Measurements from ENCODE around the gene SLCO4A1. TPM values are rescaled to one million over a fixed set of nuclear protein-coding genes. Genes with fewer than 3 reads are reported as not detected.

SLCO4A1 gene
- total and polyA plus RNA-seq, 2 of the 4 experiments (the other 2 are of a cell fraction), result 0.72 to 1.1 TPM

GRCh38 chr20:62631336-62632308 is 10.7 kb upstream of the SLCO4A1 start (continued):
- TF ChIP-seq FOS (IDR thresholded peaks at IDR 0.05; ENCODE audit: low read depth, low read length), result no peak

- Histone ChIP-seq H3K4ac (ENCODE audit: low read depth, low read length) (no peak overlapping the region), H3K27ac (ENCODE audit: insufficient read depth, low read length) (no peak overlapping the region), H3K27me3 (ENCODE audit: control insufficient read depth, insufficient read depth, low read length) (peaks cover 60% of the 10 kb centered on the region), H2BK20ac (ENCODE audit: low read depth, low read length) (no peak overlapping the region), H3K4me3 (ENCODE audit: insufficient read depth, low read depth, low read length) (no peak overlapping the region), H2BK5ac (ENCODE audit: low read depth, low read length, poor library complexity, severe bottlenecking) (no peak overlapping the region), H4K5ac (ENCODE audit: low read depth, low read length) (no peak overlapping the region), H3K56ac (ENCODE audit: extremely low read depth, insufficient read depth, low read length) (no peak overlapping the region), H2AK5ac (ENCODE audit: low read depth, low read length) (no peak overlapping the region), H3K18ac (ENCODE audit: low read depth, low read length) (no peak overlapping the region), H3K4me2 (ENCODE audit: low read depth, low read length) (no peak overlapping the region), H3K9ac (ENCODE audit: low read depth, low read length) (no peak overlapping the region), H2AK9ac (replicated peaks; ENCODE audit: low read depth, low read length, poor library complexity) (no peak overlapping the region), H4K91ac (ENCODE audit: insufficient read depth, low read depth, low read length) (no peak overlapping the region), H3K4me1 (ENCODE audit: control insufficient read depth, insufficient read depth, low read length) (peaks cover 5% of the 10 kb centered on the region), H2BK120ac (ENCODE audit: low read depth, low read length) (no peak overlapping the region), H2BK15ac (ENCODE audit: low read depth, low read length) (no peak overlapping the region), H2AFZ (replicated peaks; ENCODE audit: low read length, poor library complexity) (no peak overlapping the region), H3K79me1 (ENCODE audit: low read depth in 1 of 2, low read length in 2 of 2) (no peaks in the 10 kb centered on the region), H3K9me1 (ENCODE audit: insufficient read depth, low read length) (no peaks in the 10 kb centered on the region), H3K36me3 (ENCODE audit: control insufficient read depth, insufficient read depth, low read length) (no peaks in the 10 kb centered on the region), H3K14ac (replicated peaks; ENCODE audit: low read depth, low read length) (no peak overlapping the region), H3K9me3 (ENCODE audit: control insufficient read depth, insufficient read depth, low read length) (no peaks in the 10 kb centered on the region), H4K8ac (ENCODE audit: low read depth in 2 of 2, low read length in 2 of 2) (no peak overlapping the region), H3K23ac (ENCODE audit: low read depth, low read length) (no peak overlapping the region), H4K20me1 (ENCODE audit: insufficient read depth, low read length) (no peaks in the 10 kb centered on the region)
- no peak for ATAC-seq (ENCODE audit: low read depth)
- intact Hi-C loops (cut with micrococcal nuclease), result no loop called here
- ChIA-PET CTCF (no interaction called here), POLR2A (ENCODE audit: unreplicated experiment) (no interaction called here)
- no peak for DNase-seq
- no TSS peak for BruUV-seq (replicated peaks)
- dilution Hi-C loops (cut with HindIII; ENCODE audit: low sequenced_read_pairs, unreplicated experiment), result no loop called here
- TF ChIP-seq SMC3 (IDR thresholded peaks at IDR 0.05; ENCODE audit: low read depth, low read length) (no peak), MAFK (IDR thresholded peaks at IDR 0.05; ENCODE audit: low read depth, low read length) (no peak), USF2 (IDR thresholded peaks at IDR 0.05; ENCODE audit: low read depth, low read length) (no peak), POLR2A (IDR thresholded peaks at IDR 0.05; ENCODE audit: low read depth, low read length) (no peak), CTCF (conservative IDR thresholded peaks at IDR 0.05; ENCODE audit: low read depth, low read length) (no peak), RAD21 (IDR thresholded peaks at IDR 0.05; ENCODE audit: low read length) (no peak), CEBPB (IDR thresholded peaks at IDR 0.05; ENCODE audit: low read depth, low read length) (no peak), NFE2L2 (IDR thresholded peaks at IDR 0.05; ENCODE audit: low read depth, low read length) (no peak), FOS (IDR thresholded peaks at IDR 0.05; ENCODE audit: low read depth, low read length) (no peak)
- TF ChIP-seq, protein P1, sequence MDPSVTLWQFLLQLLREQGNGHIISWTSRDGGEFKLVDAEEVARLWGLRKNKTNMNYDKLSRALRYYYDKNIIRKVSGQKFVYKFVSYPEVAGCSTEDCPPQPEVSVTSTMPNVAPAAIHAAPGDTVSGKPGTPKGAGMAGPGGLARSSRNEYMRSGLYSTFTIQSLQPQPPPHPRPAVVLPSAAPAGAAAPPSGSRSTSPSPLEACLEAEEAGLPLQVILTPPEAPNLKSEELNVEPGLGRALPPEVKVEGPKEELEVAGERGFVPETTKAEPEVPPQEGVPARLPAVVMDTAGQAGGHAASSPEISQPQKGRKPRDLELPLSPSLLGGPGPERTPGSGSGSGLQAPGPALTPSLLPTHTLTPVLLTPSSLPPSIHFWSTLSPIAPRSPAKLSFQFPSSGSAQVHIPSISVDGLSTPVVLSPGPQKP (IDR thresholded peaks at IDR 0.05; ENCODE audit: borderline replicate concordance, low read depth, low read length), result no peak
- in situ Hi-C loops (cut with MboI; ENCODE audit: low sequenced_read_pairs), result no loop called here
- WGBS, 2 experiments (ENCODE audit: extremely low coverage in 2 of 2, insufficient read length in 1 of 2), result no CpG with 5 or more reads among the region's 7 CpGs
Observed at GRCh38 chr20:62632575-62633090, 9.7 kb upstream of the SLCO4A1 start.

All from IMR-90 (cell line).